HG03045 (cell line): ENCODE results near the gene NUDT4B.
"Not testable (repeated sequence)": the region's sequence is repeated elsewhere in the genome, so short reads cannot be mapped to it uniquely, and the experiment has no call there.

Source experiments
- ATAC-seq: cut with Tn5 transposase; IDR thresholded peaks from one replicate; pipeline ENCODE4 v1.9.1; 2021; ENCODE audit warnings: mild to moderate bottlenecking, moderate library complexity; ENCODE audit not compliant: unreplicated experiment

Gene NUDT4B

DNA sequence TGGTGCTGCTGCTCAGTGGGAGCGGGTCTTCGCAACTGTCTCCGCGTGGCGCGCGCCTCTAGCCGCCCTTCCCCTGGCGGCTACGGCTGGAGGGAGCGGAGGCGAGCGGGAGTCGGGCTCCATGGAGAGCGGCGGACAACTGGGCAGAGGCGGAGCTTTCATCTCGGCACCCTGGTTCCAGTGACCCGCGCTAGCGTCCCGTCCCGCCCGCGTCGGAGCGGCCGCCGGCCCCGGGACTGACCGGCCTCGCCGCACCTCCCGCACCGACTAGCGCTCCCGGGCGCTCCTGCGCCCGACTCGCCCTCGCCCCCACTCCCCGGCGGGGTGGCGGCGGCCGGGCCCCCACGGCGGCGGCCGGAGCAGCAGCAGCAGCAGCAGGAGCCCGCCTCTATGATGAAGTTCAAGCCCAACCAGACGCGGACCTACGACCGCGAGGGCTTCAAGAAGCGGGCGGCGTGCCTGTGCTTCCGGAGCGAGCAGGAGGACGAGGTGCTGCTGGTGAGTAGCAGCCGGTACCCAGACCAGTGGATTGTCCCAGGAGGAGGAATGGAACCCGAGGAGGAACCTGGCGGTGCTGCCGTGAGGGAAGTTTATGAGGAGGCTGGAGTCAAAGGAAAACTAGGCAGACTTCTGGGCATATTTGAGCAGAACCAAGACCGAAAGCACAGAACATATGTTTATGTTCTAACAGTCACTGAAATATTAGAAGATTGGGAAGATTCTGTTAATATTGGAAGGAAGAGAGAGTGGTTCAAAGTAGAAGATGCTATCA, at the start of gene NUDT4B:
Gene NUDT4B, plus strand, starts transcription at position 212 of the 772 bp plus-strand sequence. Its CDS starts 179 bp downstream, at position 391.
- peak; percentile 49 for ATAC-seq

- ATAC-seq = not testable (repeated sequence)
Measured at GRCh38 chr1:148699357-148699756, 49.2 kb upstream of the NUDT4B start.

DNA sequence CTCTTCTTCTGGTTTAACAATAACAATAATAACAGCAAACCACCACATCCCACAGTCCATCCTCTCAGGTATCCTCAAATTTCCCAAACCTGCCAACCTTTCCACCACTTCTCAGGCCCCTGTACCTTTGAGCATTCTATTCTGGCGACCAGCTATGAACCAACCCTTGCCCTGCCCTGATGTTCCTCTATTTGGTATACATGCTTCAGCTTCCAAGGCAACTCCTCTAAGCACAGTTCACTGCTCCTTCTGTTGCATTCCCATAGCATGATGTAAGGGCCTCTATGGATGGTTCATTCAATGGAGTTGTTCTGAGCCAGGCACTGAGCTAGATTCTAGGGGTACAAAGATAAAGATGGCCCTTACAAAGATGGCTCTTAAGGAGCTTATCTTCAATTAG, 46.3 kb upstream of the NUDT4B start:
- ATAC-seq = not testable (repeated sequence)

- ATAC-seq = not testable (repeated sequence)
Measured at GRCh38 chr1:148703973-148704591, 44.5 kb upstream of the NUDT4B start.

DNA sequence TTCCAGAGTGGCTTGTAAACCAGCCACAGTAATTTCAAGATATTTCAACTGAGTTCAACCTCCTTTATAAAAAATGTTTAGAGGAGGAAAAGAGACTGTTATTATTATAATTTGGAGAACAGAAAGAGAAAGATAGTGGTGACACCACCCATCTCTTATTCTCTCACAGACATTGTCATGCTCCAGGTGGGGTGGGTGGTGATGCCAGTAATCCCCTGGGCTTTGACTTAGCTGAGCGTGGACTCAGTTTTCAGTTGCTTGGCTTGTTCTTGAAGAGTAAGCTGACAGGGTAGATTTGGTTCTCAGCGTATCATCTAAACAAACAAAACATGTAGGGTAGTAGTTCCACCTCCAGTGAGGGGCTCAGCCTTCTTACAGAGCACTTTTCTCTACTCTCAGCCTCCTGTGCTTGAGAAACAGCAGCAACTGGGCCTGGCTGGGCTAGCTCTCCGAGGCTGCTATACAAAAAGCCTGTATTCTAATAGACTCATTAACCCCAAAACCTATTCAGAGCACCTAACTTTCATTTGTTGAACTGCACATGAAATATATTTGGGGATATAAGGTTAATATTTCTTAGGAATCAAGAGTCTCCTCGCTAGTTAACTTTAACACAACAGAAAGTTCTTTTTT, 43.1 kb upstream of the NUDT4B start:
- not testable (repeated sequence) for ATAC-seq

GRCh38 chr1:148708779-148709333, 39.7 kb upstream of the NUDT4B start:
- not testable (repeated sequence) for ATAC-seq

DNA sequence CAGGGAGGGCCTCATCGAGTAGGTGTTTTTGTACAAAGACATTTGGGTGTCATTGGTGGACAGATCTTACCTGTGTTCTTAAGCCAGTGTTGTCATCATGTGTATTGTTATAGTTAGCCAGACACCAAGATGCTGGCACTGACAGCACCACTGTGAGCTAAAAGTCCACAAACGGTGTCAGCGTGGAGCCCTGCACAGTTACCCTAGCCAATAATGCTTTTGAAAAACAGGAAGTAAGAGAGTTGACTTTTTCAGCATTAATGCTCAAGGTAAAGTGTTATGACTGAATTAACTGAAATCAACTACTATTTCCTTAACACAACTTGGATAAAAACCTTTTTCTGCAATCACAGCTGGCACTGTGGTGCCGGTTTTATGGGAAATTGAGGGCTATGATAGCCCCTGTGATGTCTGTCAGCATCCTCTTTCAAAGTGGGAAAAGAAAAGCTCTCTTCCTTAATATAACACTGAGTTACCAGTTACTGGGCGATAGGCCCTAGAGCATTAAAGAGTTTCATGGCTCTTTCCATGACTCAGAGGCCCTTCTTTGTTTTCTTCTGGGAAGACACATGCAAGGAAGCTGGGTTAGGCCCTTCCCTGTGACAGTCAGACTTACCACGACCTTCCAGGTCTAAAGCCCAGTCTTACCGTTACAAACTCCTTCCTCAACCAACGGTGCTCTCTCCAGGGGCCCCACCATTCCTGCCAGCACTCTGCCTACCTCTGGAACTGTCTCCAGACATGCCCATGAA, 37.6 kb upstream of the NUDT4B start:
- ATAC-seq = not testable (repeated sequence)

GRCh38 chr1:148712353-148712752, 36.2 kb upstream of the NUDT4B start:
- not testable (repeated sequence) for ATAC-seq

DNA sequence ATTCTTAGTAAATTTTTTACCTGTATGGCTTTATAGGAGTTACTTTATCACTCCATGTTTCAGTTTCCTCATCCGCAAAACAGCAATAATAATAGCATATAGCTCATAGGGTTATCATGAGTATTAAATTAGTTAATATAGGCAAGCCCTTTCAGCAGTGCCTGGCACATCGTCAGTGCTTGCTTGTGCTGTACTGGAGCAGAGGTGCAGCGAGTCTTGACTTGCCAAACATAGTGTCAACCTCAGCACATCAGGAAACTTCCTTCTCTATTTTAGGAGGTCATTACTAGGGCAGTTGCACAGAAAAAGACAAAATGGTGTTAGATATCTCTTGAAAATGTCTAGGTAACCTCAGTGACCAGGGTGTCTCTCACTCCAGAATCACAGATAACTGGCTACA, 33.1 kb upstream of the NUDT4B start:
- not testable (repeated sequence) for ATAC-seq

DNA sequence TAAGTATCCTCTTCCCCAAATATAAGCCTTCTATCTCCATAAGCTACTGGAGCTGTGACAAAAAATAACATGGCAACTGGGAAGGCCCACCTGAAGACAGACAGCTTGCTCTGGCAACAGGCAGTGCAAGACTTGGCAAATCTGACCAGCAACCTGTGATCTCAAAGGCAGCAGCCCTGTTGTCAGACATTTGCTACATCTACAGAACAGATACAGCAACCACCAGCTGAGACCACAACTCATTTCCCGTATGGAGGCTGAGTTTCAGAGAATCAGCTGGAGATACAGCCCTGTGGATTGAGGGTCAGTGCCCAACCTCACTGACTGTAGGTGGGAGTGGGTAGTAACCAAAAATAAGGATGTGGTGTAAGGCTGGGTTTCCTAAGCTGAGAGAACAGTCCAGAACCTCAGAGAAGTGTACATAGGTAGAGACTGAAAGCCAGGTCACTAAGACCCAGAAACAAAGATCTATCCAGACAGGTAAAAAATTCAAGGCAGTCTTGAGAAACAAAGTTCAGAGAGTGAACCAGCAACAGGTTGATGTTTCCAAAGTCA, 31.5 kb upstream of the NUDT4B start:
- not testable (repeated sequence) for ATAC-seq

GRCh38 chr1:148720918-148721317, 27.7 kb upstream of the NUDT4B start:
- ATAC-seq = not testable (repeated sequence)

GRCh38 chr1:148722758-148723157, 25.8 kb upstream of the NUDT4B start:
- not testable (repeated sequence) for ATAC-seq

DNA sequence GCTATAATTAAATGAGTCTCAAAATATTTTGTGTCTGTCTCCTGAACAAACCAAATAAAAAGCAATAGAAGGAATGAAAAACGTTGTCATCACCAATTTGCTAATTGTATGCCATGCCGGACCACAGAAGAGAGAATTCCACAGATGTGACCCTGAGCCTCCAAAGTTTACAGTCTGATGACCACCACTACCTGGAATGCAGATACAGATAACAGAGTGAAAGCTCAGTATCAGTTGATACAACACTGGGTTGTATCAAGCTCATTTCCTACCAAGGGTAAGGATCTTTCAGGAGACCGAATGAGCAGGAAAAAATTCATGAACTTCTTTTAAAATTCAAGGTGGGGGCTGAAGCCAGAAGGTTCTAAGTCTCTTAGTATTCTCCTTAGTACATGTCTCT, 25.1 kb upstream of the NUDT4B start:
- ATAC-seq = not testable (repeated sequence)

GRCh38 chr1:148724872-148725271, 23.7 kb upstream of the NUDT4B start:
- not testable (repeated sequence) for ATAC-seq

- not testable (repeated sequence) for ATAC-seq
Measured at GRCh38 chr1:148727862-148728261, 20.7 kb upstream of the NUDT4B start.

DNA sequence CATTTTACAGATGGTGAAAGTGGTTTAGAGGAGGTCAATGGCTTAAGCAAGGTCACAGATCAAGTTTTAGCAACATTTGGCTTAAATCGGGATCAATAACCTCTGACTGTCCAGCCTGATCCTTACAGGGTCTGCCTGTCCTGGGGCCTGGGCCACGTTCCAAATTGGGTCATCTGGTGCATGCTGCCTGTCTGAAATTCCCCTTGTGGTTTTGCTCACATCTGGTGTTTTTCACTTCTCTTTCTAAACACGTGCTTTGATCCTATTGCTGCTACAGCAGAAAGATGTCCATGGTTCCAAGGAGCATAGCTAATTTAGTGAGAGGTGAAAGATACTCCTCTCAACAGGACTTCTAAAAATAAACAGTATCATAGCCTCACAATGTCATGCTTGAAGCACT, 19.4 kb upstream of the NUDT4B start:
- not testable (repeated sequence) for ATAC-seq

GRCh38 chr1:148729541-148729940, 19.0 kb upstream of the NUDT4B start:
- ATAC-seq = not testable (repeated sequence)

DNA sequence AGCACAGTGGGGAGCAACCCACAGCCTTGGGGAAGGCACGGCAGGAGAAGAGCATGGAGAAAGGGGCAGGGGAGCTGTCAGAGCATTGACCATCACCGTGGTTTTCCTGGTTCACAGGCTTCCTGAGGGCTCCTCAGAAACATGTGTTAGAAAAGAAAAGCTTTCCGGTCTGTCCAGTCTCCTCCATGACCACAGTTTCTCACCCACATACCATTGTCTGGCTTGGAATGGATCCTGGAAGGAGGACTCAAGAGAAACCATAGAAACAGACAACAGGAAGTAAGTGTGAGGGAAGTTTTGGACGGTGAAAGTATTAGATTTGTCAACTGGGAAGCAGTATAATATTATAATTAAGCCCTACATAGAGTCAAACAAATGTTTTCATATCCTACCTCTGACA, 16.3 kb upstream of the NUDT4B start:
- not testable (repeated sequence) for ATAC-seq

DNA sequence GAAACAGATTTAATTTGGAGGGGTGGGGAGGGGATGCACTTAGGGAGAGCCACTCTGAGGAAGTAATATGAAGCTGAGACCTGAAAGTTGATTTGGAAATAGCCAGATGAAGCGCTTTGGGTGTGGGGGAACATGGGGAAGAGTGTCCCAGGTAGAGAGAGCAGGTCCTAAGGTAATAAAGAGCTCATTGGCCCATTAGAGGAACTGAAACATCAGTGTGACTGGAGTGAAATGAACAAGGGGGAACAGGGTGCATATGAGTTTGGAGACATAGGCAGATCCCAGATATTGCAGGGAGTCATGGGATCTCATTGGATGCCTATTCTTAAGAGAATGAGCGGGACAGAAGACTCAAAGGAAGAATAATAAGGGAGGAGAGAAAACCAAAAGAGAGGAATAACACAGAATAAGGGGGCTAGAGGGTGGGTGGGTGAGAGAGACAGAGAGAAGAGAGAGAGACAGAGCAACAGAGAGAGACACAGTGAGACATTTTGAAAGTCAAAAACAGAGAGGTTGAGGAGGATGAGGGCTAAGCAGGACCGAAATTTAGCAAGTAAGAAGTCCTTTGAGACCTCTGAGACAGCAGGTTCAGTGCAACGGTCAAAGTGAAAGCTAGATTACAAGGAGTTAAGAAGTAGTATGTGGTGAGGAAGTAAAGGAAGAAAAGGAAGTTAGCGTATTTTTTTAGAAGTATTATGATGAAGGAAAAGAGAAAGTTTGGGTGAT, 14.8 kb upstream of the NUDT4B start:
- ATAC-seq = peak; percentile 74

DNA sequence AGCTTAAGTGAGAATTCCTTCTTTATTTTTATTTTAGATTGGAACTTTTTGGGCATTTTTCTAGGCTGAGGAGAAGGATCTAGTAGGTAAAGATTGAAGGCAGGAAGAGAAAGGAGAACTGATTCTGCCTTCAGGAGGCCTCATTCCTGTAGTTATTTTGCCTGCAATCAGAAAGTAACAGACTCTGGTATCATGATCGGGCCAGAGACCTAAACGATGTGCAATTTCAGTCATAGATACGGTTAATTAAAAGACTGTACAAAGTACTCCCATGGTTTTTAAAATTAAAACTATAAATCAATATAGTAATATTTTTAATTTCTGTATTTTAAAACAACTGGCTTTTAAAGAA, 14.3 kb upstream of the NUDT4B start:
- ATAC-seq = peak; percentile 45
